ENCODE measurements around the gene CYP1A2.

CYP1A2 gene

DNA sequence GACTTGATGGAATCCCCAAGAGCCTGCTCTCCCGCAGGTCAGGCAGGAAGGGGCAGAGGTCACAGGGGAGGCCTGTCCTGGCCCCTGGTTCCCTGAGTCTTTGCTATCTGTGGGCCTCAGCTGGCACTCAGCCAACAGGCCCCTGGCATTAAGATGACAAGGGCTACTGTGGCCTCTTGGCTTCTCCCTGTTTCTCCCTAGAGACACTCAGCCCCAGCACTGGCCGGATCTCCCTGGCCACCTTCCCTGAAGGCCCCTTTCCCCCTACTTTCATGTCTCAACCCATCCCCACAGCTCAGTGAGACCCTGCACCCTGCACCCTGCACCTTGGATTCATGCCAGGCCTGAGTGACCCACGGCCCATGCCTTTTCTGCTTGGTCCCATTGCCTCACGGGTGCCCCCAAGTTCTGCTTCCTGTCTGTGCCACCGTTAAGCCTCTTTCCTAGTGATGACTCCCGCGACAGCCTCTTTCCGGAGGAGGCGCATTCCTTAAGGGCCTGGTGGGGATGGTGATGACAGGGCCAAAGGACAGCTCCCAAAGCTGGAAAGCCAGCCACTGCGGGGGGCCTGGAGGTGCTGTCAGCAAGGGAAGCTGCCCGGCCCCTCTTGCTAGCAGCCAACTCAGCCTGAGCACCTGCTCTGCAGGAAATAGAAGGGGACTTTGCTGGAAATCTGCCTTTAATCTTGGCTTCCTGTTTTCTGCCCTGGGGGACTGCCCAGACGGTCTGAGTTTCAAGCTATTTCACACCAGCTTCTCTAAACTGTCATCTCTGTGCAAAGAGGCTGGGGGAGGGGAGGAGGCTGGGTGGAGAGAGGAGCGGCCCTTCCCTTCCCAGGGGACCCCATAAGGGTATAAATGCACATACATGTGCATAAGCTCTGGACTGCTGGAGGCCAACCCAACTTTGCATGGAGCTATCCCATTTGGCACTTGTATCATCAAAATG, 28.4 kb downstream of the CYP1A2 start:
- ChIA-PET POLR2A (interaction anchor here (1.4 kb wide), 1 partner anchor 10 kb away, joined by 4 read pairs; no protein-coding TSS in a partner anchor), CTCF (interaction anchor here (1.0 to 33.5 kb wide), 10 partner anchors 6 to 404 kb away, joined by 3 to 1672 read pairs (median 102); partner anchors contain the start of genes CLK3, CSK and RPP25)
- no peak overlapping the region for H3K4me3 ChIP-seq (ENCODE audit: low read depth, low read length)
- TF ChIP-seq CTCF (IDR thresholded peaks at IDR 0.05; ENCODE audit: insufficient read depth, low read length, missing control alignments): no peak
- no peak for DNase-seq (ENCODE audit: low read depth, low spot score)

- POLR2A ChIA-PET: interaction anchor here (1.4 kb wide), 1 partner anchor 9 kb away, joined by 4 read pairs; no protein-coding TSS in a partner anchor
- no peak overlapping the region for H3K4me3 ChIP-seq (ENCODE audit: low read depth, low read length)
Observed at GRCh38 chr15:74777769-74778598, 29.3 kb downstream of the CYP1A2 start.

DNA sequence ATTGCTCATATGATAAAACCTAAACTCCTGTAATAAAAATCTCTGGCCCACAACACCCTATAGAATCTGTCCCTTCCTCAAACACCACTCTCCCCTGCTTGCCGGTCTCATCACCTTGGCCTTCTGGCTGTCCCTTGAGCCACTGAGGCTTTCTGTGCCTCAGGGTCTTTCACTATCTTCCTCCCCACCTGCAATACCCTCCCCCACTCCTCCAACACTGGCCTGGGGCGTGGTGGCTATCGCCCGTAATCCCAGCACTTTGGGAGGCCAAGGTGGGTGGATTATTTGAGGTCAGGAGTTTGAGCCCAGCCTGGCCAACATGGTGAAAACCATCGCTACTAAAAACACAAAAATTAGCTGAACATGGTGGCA, 29.9 kb downstream of the CYP1A2 start:
- POLR2A ChIA-PET: interaction anchor here (1.4 kb wide), 1 partner anchor 9 kb away, joined by 4 read pairs; no protein-coding TSS in a partner anchor
- no peak for DNase-seq (ENCODE audit: low read depth, low spot score)
- no peak for TF ChIP-seq CTCF (IDR thresholded peaks at IDR 0.05; ENCODE audit: insufficient read depth, low read length, missing control alignments)
- no peak overlapping the region for H3K4me3 ChIP-seq (ENCODE audit: low read depth, low read length)
- CTCF ChIA-PET: interaction anchor here (0.7 to 33.5 kb wide), 11 partner anchors 4 to 175 kb away, joined by 3 to 1672 read pairs (median 76); partner anchors contain the start of genes CLK3, CSK and RPP25

More at GRCh38 chr15:74777769-74778598, 29.3 kb downstream of the CYP1A2 start:
- CTCF ChIA-PET: interaction anchor here (0.7 to 33.5 kb wide), 10 partner anchors 5 to 404 kb away, joined by 3 to 1672 read pairs (median 102); partner anchors contain the start of genes CLK3, CSK and RPP25
- no peak for DNase-seq (ENCODE audit: low read depth, low spot score)
- TF ChIP-seq CTCF (IDR thresholded peaks at IDR 0.05; ENCODE audit: insufficient read depth, low read length, missing control alignments): no peak

- ChIA-PET CTCF (interaction anchor here (1.0 to 33.5 kb wide), 9 partner anchors 8 to 174 kb away, joined by 3 to 1672 read pairs (median 76); partner anchors contain the start of genes CLK3 and RPP25), POLR2A (interaction anchor here (0.7 kb wide), 1 partner anchor 574 kb away, joined by 3 read pairs; no protein-coding TSS in a partner anchor)
- DNase-seq (ENCODE audit: low read depth, low spot score): no peak
- H3K4me3 ChIP-seq (ENCODE audit: low read depth, low read length): no peak overlapping the region
- no peak for TF ChIP-seq CTCF (IDR thresholded peaks at IDR 0.05; ENCODE audit: insufficient read depth, low read length, missing control alignments)
Observed at GRCh38 chr15:74779162-74779648, 30.6 kb downstream of the CYP1A2 start.

DNA sequence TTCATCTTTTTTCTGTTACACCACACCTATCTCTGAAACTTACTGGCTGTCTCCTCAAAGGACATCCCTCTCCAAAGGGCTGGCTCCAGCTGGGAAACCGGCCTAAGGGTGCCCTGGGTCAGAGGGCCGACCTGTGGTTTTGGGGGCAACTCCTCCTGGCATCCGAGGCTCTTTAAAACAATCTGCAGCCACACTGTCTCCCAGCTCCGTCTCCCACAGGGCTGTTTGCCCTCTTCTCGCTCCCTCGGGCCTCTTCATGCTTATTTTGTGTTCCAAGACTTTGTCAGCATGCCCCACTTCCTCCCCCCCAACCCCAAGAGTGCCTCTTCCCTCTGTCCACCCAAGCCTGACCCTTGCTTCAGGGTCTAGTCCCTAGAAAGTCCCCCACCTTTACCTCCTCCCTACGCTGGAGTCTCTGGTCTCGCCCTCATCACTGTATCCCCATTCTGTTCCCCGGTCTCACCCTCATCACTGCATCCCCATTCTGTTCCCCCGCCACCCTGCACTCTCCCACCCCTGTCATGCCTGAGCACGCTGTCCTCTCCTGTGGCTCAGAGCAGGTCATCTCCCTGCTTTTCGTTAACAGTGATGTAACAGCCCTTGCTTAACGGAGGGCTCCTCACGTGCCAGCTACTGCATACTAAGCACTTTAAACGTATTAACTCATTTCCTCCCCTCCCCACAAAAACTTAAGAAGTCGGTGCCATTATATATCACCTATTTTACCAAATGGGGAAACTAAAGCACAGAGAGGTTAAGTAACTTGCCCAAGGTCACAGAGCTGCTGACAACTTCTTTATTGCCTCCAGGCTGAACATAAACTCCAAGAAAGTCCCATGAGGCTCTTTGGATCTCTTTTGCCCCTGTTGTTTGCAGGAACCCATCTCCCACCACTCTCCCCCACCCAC, 32.1 kb downstream of the CYP1A2 start:
- H3K4me3 ChIP-seq (ENCODE audit: low read depth, low read length): peak overlapping the region; percentile 60
- ChIA-PET POLR2A (interaction anchor here (1.2 kb wide), 1 partner anchor 126 kb away, joined by 6 read pairs; the partner anchor contains the start of gene FAM219B), CTCF (interaction anchor here (0.6 to 33.5 kb wide), 27 partner anchors 8 to 424 kb away, joined by 3 to 1672 read pairs (median 4); partner anchors contain the start of genes CLK3, CPLX3, FAM219B and MPI)
- DNase-seq (ENCODE audit: low read depth, low spot score): no peak
- no peak for TF ChIP-seq CTCF (IDR thresholded peaks at IDR 0.05; ENCODE audit: insufficient read depth, low read length, missing control alignments)

Data from AG04449 (cell line).